ENCODE results near the gene NLRP3. TPM values are rescaled to one million over a fixed set of nuclear protein-coding genes. Genes with fewer than 3 reads are reported as not detected.

The NLRP3 gene
- total RNA-seq, 1 donor from 2014 or later = under 0.01 TPM

DNA sequence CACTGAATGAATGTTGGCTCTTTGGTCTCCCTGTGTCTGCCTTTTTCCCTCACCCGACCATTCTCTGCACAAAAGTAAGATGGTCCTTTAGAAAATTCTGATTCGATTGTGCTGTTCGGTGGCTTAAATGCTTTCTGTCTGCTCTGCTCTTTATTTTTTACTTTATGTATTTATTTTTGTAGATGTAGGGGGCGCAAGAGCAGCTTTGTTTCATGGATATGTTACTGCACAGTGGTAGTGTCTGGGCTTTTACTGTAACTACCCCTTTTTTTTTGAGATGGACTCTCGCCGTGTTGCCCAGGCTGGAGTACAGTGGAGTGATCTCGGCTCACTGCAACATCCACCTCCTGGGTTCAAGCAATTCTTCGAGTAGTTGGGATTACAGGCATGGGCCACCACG, 15.7 kb downstream of the NLRP3 start:
- H3K4me3 ChIP-seq (ENCODE audit: low read depth, low read length) = no peak overlapping the region
- no peak for DNase-seq (ENCODE audit: low read depth)
- FAIRE-seq = no peak
- H3K36me3 ChIP-seq (ENCODE audit: control insufficient read depth, insufficient read depth, low read length) = no peaks in the 10 kb centered on the region
- TF ChIP-seq, protein P1, sequence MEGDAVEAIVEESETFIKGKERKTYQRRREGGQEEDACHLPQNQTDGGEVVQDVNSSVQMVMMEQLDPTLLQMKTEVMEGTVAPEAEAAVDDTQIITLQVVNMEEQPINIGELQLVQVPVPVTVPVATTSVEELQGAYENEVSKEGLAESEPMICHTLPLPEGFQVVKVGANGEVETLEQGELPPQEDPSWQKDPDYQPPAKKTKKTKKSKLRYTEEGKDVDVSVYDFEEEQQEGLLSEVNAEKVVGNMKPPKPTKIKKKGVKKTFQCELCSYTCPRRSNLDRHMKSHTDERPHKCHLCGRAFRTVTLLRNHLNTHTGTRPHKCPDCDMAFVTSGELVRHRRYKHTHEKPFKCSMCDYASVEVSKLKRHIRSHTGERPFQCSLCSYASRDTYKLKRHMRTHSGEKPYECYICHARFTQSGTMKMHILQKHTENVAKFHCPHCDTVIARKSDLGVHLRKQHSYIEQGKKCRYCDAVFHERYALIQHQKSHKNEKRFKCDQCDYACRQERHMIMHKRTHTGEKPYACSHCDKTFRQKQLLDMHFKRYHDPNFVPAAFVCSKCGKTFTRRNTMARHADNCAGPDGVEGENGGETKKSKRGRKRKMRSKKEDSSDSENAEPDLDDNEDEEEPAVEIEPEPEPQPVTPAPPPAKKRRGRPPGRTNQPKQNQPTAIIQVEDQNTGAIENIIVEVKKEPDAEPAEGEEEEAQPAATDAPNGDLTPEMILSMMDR (IDR thresholded peaks at IDR 0.05; ENCODE audit: insufficient read depth, low read length, severe bottlenecking) = no peak
- no peaks in the 10 kb centered on the region for H3K27me3 ChIP-seq (ENCODE audit: control insufficient read depth, insufficient read depth, low read length)

DNA sequence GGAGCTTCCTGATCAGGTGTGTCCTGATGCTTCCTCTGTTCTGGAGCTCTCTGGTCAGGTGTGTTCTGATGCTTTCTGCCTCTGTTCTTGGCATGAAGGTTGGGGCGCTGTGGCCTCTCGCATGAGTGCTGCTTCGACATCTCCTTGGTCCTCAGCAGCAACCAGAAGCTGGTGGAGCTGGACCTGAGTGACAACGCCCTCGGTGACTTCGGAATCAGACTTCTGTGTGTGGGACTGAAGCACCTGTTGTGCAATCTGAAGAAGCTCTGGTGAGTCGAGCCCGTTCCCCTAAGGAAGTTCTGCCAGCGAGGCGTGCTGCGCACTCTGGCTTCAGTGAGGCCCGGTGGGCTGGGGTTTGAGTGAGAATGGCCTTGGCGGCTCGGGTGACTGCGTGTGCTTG, 18.0 kb downstream of the NLRP3 start:
- TF ChIP-seq, protein P1 (IDR thresholded peaks at IDR 0.05; ENCODE audit: insufficient read depth, low read length, severe bottlenecking) = no peak
- no peaks in the 10 kb centered on the region for H3K36me3 ChIP-seq (ENCODE audit: control insufficient read depth, insufficient read depth, low read length)

DNA sequence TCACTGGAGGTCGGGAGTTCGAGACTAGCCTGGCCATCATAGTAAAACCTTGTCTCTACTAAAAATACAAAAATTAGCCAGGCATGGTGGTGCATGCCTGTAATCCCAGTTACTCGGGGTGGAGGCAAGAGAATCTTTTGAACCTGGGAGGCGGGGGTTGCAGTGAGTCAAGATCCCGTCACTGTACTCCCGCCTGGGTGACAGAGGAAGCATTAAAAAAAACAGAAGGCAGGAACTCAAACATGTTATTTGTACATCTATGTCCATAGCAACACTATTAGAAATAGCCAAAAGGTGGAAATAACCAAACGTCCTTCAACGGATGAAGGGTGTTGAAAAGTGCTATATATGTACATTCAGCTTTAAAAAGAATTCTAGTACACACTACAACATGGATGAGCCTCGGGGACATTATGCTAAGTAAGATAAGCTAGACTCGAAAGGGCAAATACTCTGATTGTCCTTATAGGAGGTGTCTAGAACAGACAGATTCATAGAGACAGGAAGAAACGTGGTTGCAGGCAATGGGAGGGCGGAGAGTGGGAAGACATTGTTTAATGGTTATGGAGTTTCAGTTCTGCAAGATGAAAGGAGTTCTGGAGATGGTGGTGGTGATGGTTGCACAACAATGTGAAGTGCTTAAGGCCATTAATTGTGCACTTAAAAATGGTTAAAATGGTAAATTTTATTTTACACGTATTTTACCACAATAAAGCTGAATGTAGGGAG, 19.2 kb downstream of the NLRP3 start:
- TF ChIP-seq, protein P1 (IDR thresholded peaks at IDR 0.05; ENCODE audit: insufficient read depth, low read length, severe bottlenecking) = no peak
- no peaks in the 10 kb centered on the region for H3K27me3 ChIP-seq (ENCODE audit: control insufficient read depth, insufficient read depth, low read length)
- FAIRE-seq (no peak), DNase-seq (ENCODE audit: low read depth) (no peak)
- no peaks in the 10 kb centered on the region for H3K36me3 ChIP-seq (ENCODE audit: control insufficient read depth, insufficient read depth, low read length)
- no peak overlapping the region for H3K4me3 ChIP-seq (ENCODE audit: low read depth, low read length)

More for the DNA sequence above, 18.0 kb downstream of the NLRP3 start:
- Histone ChIP-seq H3K4me3 (ENCODE audit: low read depth, low read length) (no peak overlapping the region), H3K27me3 (ENCODE audit: control insufficient read depth, insufficient read depth, low read length) (no peaks in the 10 kb centered on the region)
- DNase-seq (ENCODE audit: low read depth) = no peak
- no peak for FAIRE-seq

DNA sequence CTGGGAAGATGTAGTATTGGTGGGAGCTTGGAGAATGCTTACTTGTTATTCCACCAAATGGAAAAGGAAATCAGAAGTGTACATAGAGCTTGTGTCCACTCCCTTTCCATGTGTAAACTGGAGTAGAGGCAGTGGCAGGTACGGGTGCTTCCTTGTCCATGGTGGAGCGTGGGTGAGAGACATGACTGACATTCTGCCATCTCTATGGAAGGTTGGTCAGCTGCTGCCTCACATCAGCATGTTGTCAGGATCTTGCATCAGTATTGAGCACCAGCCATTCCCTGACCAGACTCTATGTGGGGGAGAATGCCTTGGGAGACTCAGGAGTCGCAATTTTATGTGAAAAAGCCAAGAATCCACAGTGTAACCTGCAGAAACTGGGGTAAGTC, 19.8 kb downstream of the NLRP3 start:
- Histone ChIP-seq H3K27me3 (ENCODE audit: control insufficient read depth, insufficient read depth, low read length) (no peaks in the 10 kb centered on the region), H3K36me3 (ENCODE audit: control insufficient read depth, insufficient read depth, low read length) (no peaks in the 10 kb centered on the region), H3K4me3 (ENCODE audit: low read depth, low read length) (no peak overlapping the region)
- DNase-seq (ENCODE audit: low read depth) (no peak), FAIRE-seq (no peak)
- TF ChIP-seq, protein P1 (IDR thresholded peaks at IDR 0.05; ENCODE audit: insufficient read depth, low read length, severe bottlenecking) = no peak

DNA sequence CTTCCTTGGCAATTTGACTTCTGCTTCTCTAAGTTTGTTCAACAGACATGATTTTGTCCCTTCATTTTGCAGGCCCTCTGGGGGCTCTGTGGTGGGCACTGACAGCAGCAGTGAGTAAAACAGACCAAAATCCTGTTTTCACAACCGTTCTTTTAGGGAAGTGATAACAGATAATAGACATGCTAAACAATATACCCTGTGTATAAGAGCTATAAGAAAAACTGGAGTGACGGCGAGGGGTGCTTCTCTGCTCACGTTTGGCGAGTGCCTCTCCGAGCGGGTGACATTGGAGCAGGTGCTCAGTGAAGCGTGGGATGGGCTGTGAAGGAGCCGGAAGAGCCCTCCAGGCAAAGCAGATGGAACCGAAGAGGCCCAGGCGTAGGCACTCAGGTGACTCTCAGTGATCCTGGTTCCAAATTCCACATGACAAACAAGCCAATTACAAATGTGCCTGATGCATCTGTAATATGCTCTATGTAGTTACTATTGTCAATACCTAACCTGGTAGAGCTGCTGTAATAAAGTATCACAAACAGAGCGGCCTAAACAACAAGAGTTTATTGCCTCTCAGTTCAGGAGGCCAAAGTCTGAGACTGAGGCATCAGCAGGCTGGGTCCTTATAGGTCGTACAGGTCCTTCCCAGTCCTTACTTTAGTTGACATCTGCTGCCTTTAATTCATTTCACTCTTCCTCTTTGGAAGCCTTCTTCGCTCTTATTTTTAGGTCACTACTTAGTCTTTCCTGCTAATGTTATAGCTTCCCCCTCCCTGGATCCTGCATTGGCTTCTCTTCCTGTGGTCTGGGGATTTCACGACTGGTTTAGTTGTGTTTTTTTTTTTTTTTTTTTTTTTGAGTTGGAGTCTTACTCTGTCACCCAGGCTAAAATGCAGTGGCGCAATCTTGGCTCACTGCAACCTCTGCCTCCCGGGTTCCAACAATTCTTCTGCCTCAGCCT, 21.9 kb downstream of the NLRP3 start:
- H3K4me3 ChIP-seq (ENCODE audit: low read depth, low read length) = no peak overlapping the region
- TF ChIP-seq, protein P1 (IDR thresholded peaks at IDR 0.05; ENCODE audit: insufficient read depth, low read length, severe bottlenecking) = no peak
- no peaks in the 10 kb centered on the region for H3K27me3 ChIP-seq (ENCODE audit: control insufficient read depth, insufficient read depth, low read length)
- DNase-seq (ENCODE audit: low read depth) (no peak), FAIRE-seq (no peak)
- H3K36me3 ChIP-seq (ENCODE audit: control insufficient read depth, insufficient read depth, low read length) = no peaks in the 10 kb centered on the region

Measured in bronchial epithelial cell (primary cell).